CD4-positive, alpha-beta T cell (primary cell): Measurements from ENCODE around the gene STK17A. TPM values are rescaled to one million over a fixed set of nuclear protein-coding genes. Genes with fewer than 3 reads are reported as not detected.

Experiments
- ATAC-seq: fragments of 200-7000 bp; cut with Tn5 transposase; one replicate; pipeline ENCODE4 v1.10.0; 2022; ENCODE audit warnings: mild to moderate bottlenecking; ENCODE audit not compliant: poor library complexity
- CTCF ChIA-PET: fragments of 350-600 bp; sonication (Branson Sonifier 250); formaldehyde crosslinking; loops from one replicate; lab custom pipeline; 2021; ENCODE audit warnings: antibody characterized with exemption, inconsistent platforms; lab: Charles Lee
- POLR2A ChIA-PET: fragments of 350-600 bp; sonication (Branson Sonifier 250); formaldehyde crosslinking; loops from one replicate; lab custom pipeline; 2021; ENCODE audit warnings: antibody characterized with exemption, inconsistent platforms; lab: Charles Lee
- DNase-seq, 14 experiments: peaks; one replicate each; pipeline ENCODE4 v3.0.0-alpha.2; 2013 to 2020; ENCODE audit warnings: mixed read lengths in 2 of 14
- H3K27ac ChIP-seq, 2 donors: one replicate each; pipeline versions ENCODE4 v1.5.1 to v1.7.0; 2013; ENCODE audit warnings: low read length in 2 of 2, low read depth in 1 of 2, mild to moderate bottlenecking in 1 of 2
- H3K27me3 ChIP-seq, 2 experiments: 1 replicate in 1 of 2; 2 replicates in 1 of 2; pipeline versions ENCODE4 v1.6.1 to v1.7.0; 2013; ENCODE audit warnings: low read length in 2 of 2, control low read depth in 1 of 2, mild to moderate bottlenecking in 1 of 2, moderate library complexity in 1 of 2; ENCODE audit not compliant: insufficient read depth in 2 of 2, control insufficient read depth in 1 of 2
- H3K36me3 ChIP-seq: one replicate; pipeline ENCODE4 v1.6.1; 2013; ENCODE audit warnings: low read length, control low read depth; ENCODE audit not compliant: insufficient read depth
- H3K4me1 ChIP-seq: one replicate; pipeline ENCODE4 v1.6.1; 2013; ENCODE audit warnings: low read length, control low read depth; ENCODE audit not compliant: insufficient read depth
- H3K4me3 ChIP-seq: one replicate; pipeline ENCODE4 v1.5.1; 2013; ENCODE audit warnings: mild to moderate bottlenecking, low read length, moderate library complexity
- H3K9me3 ChIP-seq, 2 experiments: 1 replicate in 1 of 2; 2 replicates in 1 of 2; pipeline versions ENCODE4 v1.6.1 to v1.7.0; 2013; ENCODE audit warnings: low read length in 2 of 2, mild to moderate bottlenecking in 2 of 2, control low read depth in 1 of 2, moderate library complexity in 1 of 2; ENCODE audit not compliant: control insufficient read depth in 1 of 2, insufficient read depth in 1 of 2
- H3K27ac Mint-ChIP-seq: one replicate; pipeline ENCODE4 v1.8.0; 2020; ENCODE audit warnings: mixed read lengths
- H3K27me3 Mint-ChIP-seq: one replicate; pipeline ENCODE4 v1.8.0; 2021; ENCODE audit warnings: mixed read lengths
- H3K36me3 Mint-ChIP-seq: one replicate; pipeline ENCODE4 v1.8.0; 2021; ENCODE audit warnings: low read depth, mixed read lengths
- H3K4me1 Mint-ChIP-seq: one replicate; pipeline ENCODE4 v1.8.0; 2021; ENCODE audit warnings: low read depth, mixed read lengths
- H3K4me3 Mint-ChIP-seq: one replicate; pipeline ENCODE4 v1.8.0; 2020; ENCODE audit warnings: mild to moderate bottlenecking, mixed read lengths
- H3K9me3 Mint-ChIP-seq: one replicate; pipeline ENCODE4 v1.8.0; 2020; ENCODE audit warnings: mixed read lengths
- CTCF ChIP-seq: fragments of 200-600 bp; IDR thresholded peaks from one replicate; pipeline ENCODE4 v1.8.0; 2022; ENCODE audit warnings: antibody characterized with exemption, mild to moderate bottlenecking
- intact Hi-C, 2 experiments: fragments of 100-400 bp; cut with DNase I in 1 of 2; cut with micrococcal nuclease in 1 of 2; formaldehyde crosslinking; loops; one replicate each; pipeline versions ENCODE4 v1.15.1 to v1.9.0; 2023 to 2025; cut with DNase I, micrococcal nuclease
- total RNA-seq, 174 experiments: library from RNA in 2 of 174; stranded (reverse) in 2 of 174; gene quantifications; one replicate each; pipeline ENCODE4 v1.2.3 and lab custom pipeline; 2021 to 2026

STK17A gene
- total RNA-seq, 2 experiments from 2014 or later = 213 to 218 TPM

GRCh38 chr7:43602256-43602655 lies 19.3 kb downstream of the STK17A start:
- ATAC-seq (no peak), DNase-seq (no peak)
- Mint-ChIP-seq H3K27ac (no peak overlapping the region), H3K4me3 (no peak overlapping the region), H3K4me1 (peaks cover 50% of the 10 kb centered on the region), H3K27me3 (no peaks in the 10 kb centered on the region), H3K36me3 (peaks cover 59% of the 10 kb centered on the region), H3K9me3 (no peaks in the 10 kb centered on the region)
- CTCF ChIA-PET = interaction anchor here (0.7 to 9.5 kb wide), 3 partner anchors 18 to 97 kb away, joined by 3 to 64 read pairs (median 4); partner anchors contain the start of gene STK17A
- Histone ChIP-seq H3K36me3 (peaks cover 85% of the 10 kb centered on the region), H3K9me3 (no peaks in the 10 kb centered on the region), H3K27ac (peak overlapping the region in 1 of 2 donors; percentile 26), H3K27me3 (no peaks in the 10 kb centered on the region), H3K4me1 (peaks cover 45% of the 10 kb centered on the region), H3K4me3 (no peak overlapping the region)
- intact Hi-C loops = loop anchor here in 1 of 2 experiments (2.0 kb wide), 1 partner anchor 17 kb away; no protein-coding TSS in a partner anchor
- no peak for TF ChIP-seq CTCF
- POLR2A ChIA-PET = interaction anchor here (0.8 to 1.2 kb wide), 4 partner anchors 17 to 47 kb away, joined by 3 to 5 read pairs (median 4); partner anchors contain the start of gene STK17A

- peaks cover 36% of the 10 kb centered on the region for H3K4me1 ChIP-seq
- H3K4me1 Mint-ChIP-seq = peaks cover 55% of the 10 kb centered on the region
- no peak overlapping the region for H3K27ac ChIP-seq
- no peak for ATAC-seq
- peaks cover 83% of the 10 kb centered on the region for H3K36me3 ChIP-seq
- no peaks in the 10 kb centered on the region for H3K27me3 ChIP-seq
- no peak overlapping the region for H3K4me3 ChIP-seq
- no peaks in the 10 kb centered on the region for H3K27me3 Mint-ChIP-seq
- CTCF ChIA-PET = interaction anchor here (2.1 to 9.5 kb wide), 2 partner anchors 22 to 95 kb away, joined by 6 to 64 read pairs; partner anchors contain the start of gene STK17A
- H3K4me3 Mint-ChIP-seq = peak overlapping the region; percentile 1
- H3K36me3 Mint-ChIP-seq = peaks cover 62% of the 10 kb centered on the region
- TF ChIP-seq CTCF = no peak
- intact Hi-C loops = no loop called here
- peak overlapping the region; percentile 21 for H3K27ac Mint-ChIP-seq
- POLR2A ChIA-PET = interaction anchor here (0.7 to 1.8 kb wide), 5 partner anchors 17 to 96 kb away, joined by 3 to 8 read pairs (median 5); partner anchors contain the start of gene STK17A
- H3K9me3 Mint-ChIP-seq = no peaks in the 10 kb centered on the region
- H3K9me3 ChIP-seq = no peaks in the 10 kb centered on the region
- no peak for DNase-seq
These were observed 21.3 kb downstream of the STK17A start for GRCh38 chr7:43604251-43604650.

- peaks cover 95% of the 10 kb centered on the region for H3K36me3 Mint-ChIP-seq
- peak overlapping the region; percentile 21 for H3K4me3 Mint-ChIP-seq
- no peak for TF ChIP-seq CTCF
- no peak for ATAC-seq
- H3K4me1 Mint-ChIP-seq = peaks cover 76% of the 10 kb centered on the region
- no peaks in the 10 kb centered on the region for H3K9me3 Mint-ChIP-seq
- H3K36me3 ChIP-seq = peaks cover 79% of the 10 kb centered on the region
- ChIA-PET POLR2A (interaction anchor here (0.7 to 1.1 kb wide), 5 partner anchors 22 to 91 kb away, joined by 3 to 4 read pairs (median 3); partner anchors contain the start of gene STK17A), CTCF (interaction anchor here (0.6 to 1.0 kb wide), 3 partner anchors 21 to 30 kb away, joined by 3 read pairs; no protein-coding TSS in a partner anchor)
- H3K9me3 ChIP-seq = no peaks in the 10 kb centered on the region
- H3K4me1 ChIP-seq = peaks cover 54% of the 10 kb centered on the region
- no peak overlapping the region for H3K27ac ChIP-seq
- DNase-seq = no peak
- H3K27me3 ChIP-seq = no peaks in the 10 kb centered on the region
- H3K27ac Mint-ChIP-seq = peak overlapping the region; percentile 84
- H3K27me3 Mint-ChIP-seq = no peaks in the 10 kb centered on the region
- intact Hi-C loops = loop anchor here in 1 of 2 experiments (2.0 kb wide), 1 partner anchor 18 kb away; no protein-coding TSS in a partner anchor
- H3K4me3 ChIP-seq = no peak overlapping the region
These were observed 26.2 kb downstream of the STK17A start for GRCh38 chr7:43609097-43609496.
